Motor neuron (in vitro differentiated cells): ENCODE results near the gene GAGE12H. TPM values are rescaled to one million over a fixed set of nuclear protein-coding genes. Genes with fewer than 3 reads are reported as not detected.
A peak's percentile ranks its signal among the peaks of the same experiment; 100 is the strongest.

Source experiments
- ATAC-seq, 8 experiments: fragments of 200-7000 bp; cut with Tn5 transposase; replicated peaks in 6 of 8; 2 replicates each; pipeline ENCODE4 v1.8.0; 2021; ENCODE audit warnings: mild to moderate bottlenecking in 8 of 8, moderate library complexity in 8 of 8
- H3K27ac ChIP-seq, 2 donors: fragments of 250-450 bp; sonication (Bioruptor Pico); 2 replicates each; pipeline ENCODE4 v1.9.0; 2021; ENCODE audit warnings: antibody characterized with exemption in 2 of 2, mild to moderate bottlenecking in 2 of 2, moderate library complexity in 1 of 2
- H3K4me1 ChIP-seq, 2 donors: fragments of 250-450 bp; sonication (Bioruptor Pico); replicated peaks in 1 of 2; 2 replicates each; pipeline ENCODE4 v1.6.1; 2021; ENCODE audit warnings: antibody characterized with exemption in 2 of 2, mild to moderate bottlenecking in 2 of 2, moderate library complexity in 1 of 2
- H3K4me3 ChIP-seq, 5 donors: fragments of 250-450 bp; sonication (Bioruptor Pico); 2 replicates each; pipeline ENCODE4 v1.9.0; 2021; ENCODE audit warnings: antibody characterized with exemption in 5 of 5, mild to moderate bottlenecking in 5 of 5, moderate library complexity in 4 of 5
- WGBS, 10 experiments: fragments of 450-650 bp; shearing (Covaris generic); methylation state at CpG; one replicate each; pipeline ENCODE4 v1.0.0; 2022; 5-methylcytosine and 5-hydroxymethylcytosine counted together
- in situ Hi-C, 9 experiments: fragments of 400-800 bp; cut with MboI; loops; one replicate each; pipeline ENCODE4 v1.15.0; 2021; ENCODE audit warnings: low sequenced_read_pairs in 9 of 9, low pct_unique_long_range_greater_than_20kb in 2 of 9; ENCODE audit not compliant: unreplicated experiment in 9 of 9
- total RNA-seq, 8 experiments: library from RNA; unstranded; fragments of 300-600 nt; gene quantifications; 2 replicates each; pipeline versions ENCODE4 v1.2.3 to v1.2.4, GENCODE V29; 2022

Gene GAGE12H
- total RNA-seq, 8 experiments from 2014 or later, result not detected

- Histone ChIP-seq H3K4me1 (no peaks in the 10 kb centered on the region), H3K4me3 (no peak overlapping the region), H3K27ac (no peak overlapping the region)
- 0 to 80% (median 46%) methylated on average over 1 to 2 of the region's 2 CpGs; no CpG with 5 or more reads in 5 of the 10 experiments for WGBS, 10 experiments
- no peak for ATAC-seq
- in situ Hi-C loops, result no loop called here
Measured at GRCh38 chrX:49618574-49618973, 38.8 kb downstream of the GAGE12H start.

- H3K4me1 ChIP-seq, result no peaks in the 10 kb centered on the region
- in situ Hi-C loops, result no loop called here
- 81 to 100% (median 90%) methylated on average over 2 to 15 of the region's 33 CpGs; no CpG with 5 or more reads in 7 of the 10 experiments for WGBS, 10 experiments
- peak in 1 of 8 experiments; percentile 22 for ATAC-seq
- no peak overlapping the region for H3K27ac ChIP-seq
- no peak overlapping the region for H3K4me3 ChIP-seq
Measured at GRCh38 chrX:49627086-49627777, 47.5 kb downstream of the GAGE12H start.

Other genes with a start within 250 kb of the GAGE12H start
- gene GAGE13, start 248.4 kb upstream of the GAGE12H start, total RNA-seq, result not detected
- not detected for gene GAGE12C, start 47.8 kb upstream of the GAGE12H start, total RNA-seq
- not detected for gene GAGE12D, start 38.2 kb upstream of the GAGE12H start, total RNA-seq
- gene GAGE12E, start 28.7 kb upstream of the GAGE12H start, total RNA-seq, result not detected
- gene GAGE12F, start 19.1 kb upstream of the GAGE12H start, total RNA-seq, result not detected
- gene GAGE12G, start 9.5 kb upstream of the GAGE12H start, total RNA-seq, result not detected
- not detected for gene GAGE2A, start 9.5 kb downstream of the GAGE12H start, total RNA-seq
- gene GAGE1, start 19.1 kb downstream of the GAGE12H start, total RNA-seq, result under 1 TPM in 1 of 8 experiments, not detected in 7; 0.24 TPM
- not detected for gene PAGE1, start 116.0 kb downstream of the GAGE12H start, total RNA-seq
- gene PAGE4, start 249.4 kb downstream of the GAGE12H start, total RNA-seq, result under 1 TPM in 3 of 8 experiments, not detected in 5; 0.13 to 0.47 (median 0.28) TPM